ENCODE results near the gene DLG3. TPM values are rescaled to one million over a fixed set of nuclear protein-coding genes. Genes with fewer than 3 reads are reported as not detected.

The DLG3 gene
- polyA plus RNA-seq, 1 experiment: 9.8 TPM

DNA sequence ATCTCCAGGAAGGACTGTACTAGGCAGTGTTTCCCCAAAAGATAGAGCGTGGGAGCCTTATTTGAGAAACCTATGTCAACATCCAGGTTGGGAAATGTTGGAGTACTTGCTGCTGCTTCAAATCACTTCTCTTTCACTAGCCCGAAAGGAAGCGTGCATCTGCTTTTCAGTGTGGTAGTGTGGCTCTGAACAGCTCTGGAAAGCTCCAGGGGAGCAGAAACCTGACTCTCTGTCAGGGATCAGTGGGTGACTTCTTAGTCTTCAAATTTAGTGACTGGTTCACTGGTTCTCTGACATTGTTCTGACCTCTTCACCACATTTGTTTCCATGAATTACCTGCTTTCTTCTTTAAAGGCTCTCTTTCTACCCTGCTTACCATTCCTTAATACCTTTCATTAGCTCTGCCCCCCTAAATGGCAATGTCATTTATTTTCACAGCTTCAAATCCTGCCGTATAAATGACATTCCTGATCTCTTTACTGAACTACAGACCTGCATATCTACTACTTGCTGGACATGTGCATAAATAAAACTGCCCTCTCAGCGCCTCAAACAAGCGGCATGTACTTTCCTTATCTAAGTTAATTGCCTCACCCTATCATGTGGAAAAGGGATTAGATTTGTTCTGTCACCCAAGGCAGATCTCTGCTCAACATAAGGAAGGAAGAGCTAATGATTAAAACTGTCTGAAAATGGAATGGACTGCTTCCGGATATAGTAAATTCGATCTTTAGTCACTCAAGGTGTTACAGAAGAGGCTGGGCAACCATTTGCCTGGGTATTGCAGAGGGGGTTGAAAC is 37.0 kb downstream of the DLG3 start:
- H3K36me3 ChIP-seq (ENCODE audit: control insufficient read depth, insufficient read depth, low read length): no peaks in the 10 kb centered on the region; the same call in 1 of the 2 replicates
- TF ChIP-seq, protein P1, sequence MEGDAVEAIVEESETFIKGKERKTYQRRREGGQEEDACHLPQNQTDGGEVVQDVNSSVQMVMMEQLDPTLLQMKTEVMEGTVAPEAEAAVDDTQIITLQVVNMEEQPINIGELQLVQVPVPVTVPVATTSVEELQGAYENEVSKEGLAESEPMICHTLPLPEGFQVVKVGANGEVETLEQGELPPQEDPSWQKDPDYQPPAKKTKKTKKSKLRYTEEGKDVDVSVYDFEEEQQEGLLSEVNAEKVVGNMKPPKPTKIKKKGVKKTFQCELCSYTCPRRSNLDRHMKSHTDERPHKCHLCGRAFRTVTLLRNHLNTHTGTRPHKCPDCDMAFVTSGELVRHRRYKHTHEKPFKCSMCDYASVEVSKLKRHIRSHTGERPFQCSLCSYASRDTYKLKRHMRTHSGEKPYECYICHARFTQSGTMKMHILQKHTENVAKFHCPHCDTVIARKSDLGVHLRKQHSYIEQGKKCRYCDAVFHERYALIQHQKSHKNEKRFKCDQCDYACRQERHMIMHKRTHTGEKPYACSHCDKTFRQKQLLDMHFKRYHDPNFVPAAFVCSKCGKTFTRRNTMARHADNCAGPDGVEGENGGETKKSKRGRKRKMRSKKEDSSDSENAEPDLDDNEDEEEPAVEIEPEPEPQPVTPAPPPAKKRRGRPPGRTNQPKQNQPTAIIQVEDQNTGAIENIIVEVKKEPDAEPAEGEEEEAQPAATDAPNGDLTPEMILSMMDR (IDR thresholded peaks at IDR 0.05; ENCODE audit: insufficient read depth, low read depth, low read length): no peak
- ChIA-PET CTCF (interaction anchor here (1.0 kb wide), 1 partner anchor 27 kb away, joined by 4 read pairs; no protein-coding TSS in a partner anchor), POLR2A (no interaction called here)
- no peaks in the 10 kb centered on the region for H3K27me3 ChIP-seq (ENCODE audit: control insufficient read depth, insufficient read depth, low read length)
- H3K4me3 ChIP-seq (ENCODE audit: low read depth, low read length): no peak overlapping the region
- DNase-seq (ENCODE audit: low read depth): no peak

DNA sequence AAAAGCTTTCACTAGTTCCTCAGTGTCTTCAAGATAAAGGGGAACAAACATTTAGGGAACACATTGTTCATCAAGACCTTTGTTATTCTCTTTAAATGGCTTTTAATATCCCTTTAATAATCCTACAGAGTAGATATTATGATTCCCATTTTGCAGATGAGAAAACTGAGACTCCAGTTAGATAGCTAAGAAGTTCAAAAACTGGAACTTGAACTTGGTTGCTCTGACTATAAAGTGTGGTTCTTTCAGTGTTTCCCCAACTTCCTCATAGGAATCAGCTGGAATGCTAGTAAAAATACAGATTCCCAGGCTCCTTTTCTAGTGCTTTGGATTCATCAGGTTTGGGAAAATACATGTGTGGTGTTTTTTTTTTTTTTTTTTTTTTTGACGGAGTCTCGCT is 37.7 kb downstream of the DLG3 start:
- DNase-seq (ENCODE audit: low read depth): no peak
- TF ChIP-seq, protein P1 (IDR thresholded peaks at IDR 0.05; ENCODE audit: insufficient read depth, low read depth, low read length): no peak
- no peaks in the 10 kb centered on the region for H3K27me3 ChIP-seq (ENCODE audit: control insufficient read depth, insufficient read depth, low read length)

DNA sequence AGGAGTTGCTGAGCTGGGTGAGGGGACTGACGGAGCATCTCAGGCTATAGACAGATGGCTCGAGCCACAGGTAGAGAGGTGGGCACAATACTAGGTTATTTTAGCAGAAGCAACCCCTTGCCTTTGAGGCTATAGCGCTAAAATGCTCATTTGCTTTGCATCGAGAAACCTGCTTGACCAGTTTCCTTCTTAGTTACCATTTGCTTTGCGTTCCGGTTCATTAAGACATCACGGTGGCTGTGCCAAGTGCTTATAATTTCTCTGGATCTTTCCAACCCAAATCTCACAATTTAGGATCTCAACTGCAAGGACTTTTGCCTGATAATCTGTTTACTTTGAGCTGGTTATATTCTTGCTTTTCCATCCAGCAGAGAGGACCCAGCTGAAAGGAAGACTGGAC is 40.8 kb downstream of the DLG3 start:
- Histone ChIP-seq H3K36me3 (ENCODE audit: control insufficient read depth, insufficient read depth, low read length) (no peaks in the 10 kb centered on the region; the same call in 1 of the 2 replicates), H3K27me3 (ENCODE audit: control insufficient read depth, insufficient read depth, low read length) (no peaks in the 10 kb centered on the region), H3K4me3 (ENCODE audit: low read depth, low read length) (no peak overlapping the region)
- ChIA-PET POLR2A (no interaction called here), CTCF (no interaction called here)
- no peak for DNase-seq (ENCODE audit: low read depth)
- TF ChIP-seq, protein P1 (IDR thresholded peaks at IDR 0.05; ENCODE audit: insufficient read depth, low read depth, low read length): no peak

More for the DNA sequence above, 37.7 kb downstream of the DLG3 start:
- CTCF ChIA-PET: interaction anchor here (1.0 kb wide), 1 partner anchor 27 kb away, joined by 4 read pairs; no protein-coding TSS in a partner anchor
- Histone ChIP-seq H3K4me3 (ENCODE audit: low read depth, low read length) (no peak overlapping the region), H3K36me3 (ENCODE audit: control insufficient read depth, insufficient read depth, low read length) (no peaks in the 10 kb centered on the region; the same call in 1 of the 2 replicates)
- POLR2A ChIA-PET: interaction anchor here (0.6 kb wide), 1 partner anchor 25 kb away, joined by 13 read pairs; no protein-coding TSS in a partner anchor

DNA sequence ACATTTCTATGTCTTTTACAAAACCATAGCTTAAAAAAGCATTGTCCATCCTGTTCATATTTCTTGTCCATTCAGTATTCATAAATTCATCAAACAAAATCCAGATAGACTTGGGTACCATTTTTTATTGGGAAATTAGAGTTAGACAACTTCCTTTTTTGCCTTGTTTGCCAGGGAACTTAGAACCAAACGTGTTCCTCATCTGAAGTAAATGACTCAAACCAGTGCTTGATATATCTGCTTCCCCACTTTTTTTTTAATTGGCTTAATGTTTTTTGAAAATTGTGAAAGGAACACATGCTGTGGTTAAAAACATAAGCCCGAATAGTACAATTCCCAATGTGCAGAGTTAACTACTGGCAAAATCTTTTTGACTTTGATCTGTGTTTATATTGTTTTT is 44.2 kb downstream of the DLG3 start:
- no peaks in the 10 kb centered on the region for H3K27me3 ChIP-seq (ENCODE audit: control insufficient read depth, insufficient read depth, low read length)
- ChIA-PET POLR2A (no interaction called here), CTCF (interaction anchor here (1.7 kb wide), 1 partner anchor 16 kb away, joined by 3 read pairs; no protein-coding TSS in a partner anchor)
- no peak for DNase-seq (ENCODE audit: low read depth)
- no peak overlapping the region for H3K4me3 ChIP-seq (ENCODE audit: low read depth, low read length)
- TF ChIP-seq, protein P1 (IDR thresholded peaks at IDR 0.05; ENCODE audit: insufficient read depth, low read depth, low read length): no peak
- no peaks in the 10 kb centered on the region; the same call in 1 of the 2 replicates for H3K36me3 ChIP-seq (ENCODE audit: control insufficient read depth, insufficient read depth, low read length)

DNA sequence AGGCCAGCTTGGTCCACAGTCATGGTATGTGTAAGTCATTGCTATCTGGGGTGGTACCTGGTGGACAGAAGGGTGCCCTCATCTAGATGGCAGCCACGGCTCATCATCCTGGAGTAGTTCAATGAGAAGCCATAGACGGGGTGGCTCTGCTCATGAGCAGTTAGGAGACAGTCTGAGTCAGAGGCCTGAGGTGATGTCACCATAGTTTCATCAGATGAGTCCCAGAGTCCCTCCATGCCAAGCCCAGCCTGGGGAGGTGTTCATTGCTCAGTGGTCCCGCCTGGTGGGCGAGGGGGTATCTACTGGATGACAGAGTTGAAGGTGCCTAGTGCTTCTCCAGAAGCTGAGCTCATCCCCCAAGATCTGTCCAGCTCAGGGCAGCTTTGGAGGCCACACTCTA is 49.8 kb downstream of the DLG3 start:
- DNase-seq (ENCODE audit: low read depth): no peak
- TF ChIP-seq, protein P1 (IDR thresholded peaks at IDR 0.05; ENCODE audit: insufficient read depth, low read depth, low read length): no peak
- no peaks in the 10 kb centered on the region for H3K27me3 ChIP-seq (ENCODE audit: control insufficient read depth, insufficient read depth, low read length)
- H3K36me3 ChIP-seq (ENCODE audit: control insufficient read depth, insufficient read depth, low read length): no peaks in the 10 kb centered on the region; the same call in 1 of the 2 replicates
- ChIA-PET POLR2A (no interaction called here), CTCF (no interaction called here)
- H3K4me3 ChIP-seq (ENCODE audit: low read depth, low read length): no peak overlapping the region
